GM18508 (cell line): ENCODE measurements around the gene RERE.
"Not testable (repeated sequence)": the region's sequence is repeated elsewhere in the genome, so short reads cannot be mapped to it uniquely, and the experiment has no call there.

Experiments
- ATAC-seq: cut with Tn5 transposase; IDR thresholded peaks from one replicate; pipeline ENCODE4 v1.9.1; 2021; ENCODE audit warnings: moderate number of reproducible peaks; ENCODE audit not compliant: insufficient read depth, unreplicated experiment

Gene RERE

GRCh38 chr1:8699679-8700078 lies 117.8 kb downstream of the RERE start:
- no peak for ATAC-seq

GRCh38 chr1:8698937-8699447 lies 118.4 kb downstream of the RERE start:
- no peak for ATAC-seq

- no peak for ATAC-seq
These were observed 119.3 kb downstream of the RERE start for GRCh38 chr1:8698012-8698630.

GRCh38 chr1:8695442-8695841 lies 122.0 kb downstream of the RERE start:
- not testable (repeated sequence) for ATAC-seq

GRCh38 chr1:8693107-8693506 lies 124.3 kb downstream of the RERE start:
- no peak for ATAC-seq

GRCh38 chr1:8691662-8692061 lies 125.8 kb downstream of the RERE start:
- ATAC-seq: no peak

GRCh38 chr1:8690253-8690525 lies 127.3 kb downstream of the RERE start:
- no peak for ATAC-seq

GRCh38 chr1:8689431-8690252 lies 127.8 kb downstream of the RERE start:
- no peak for ATAC-seq

GRCh38 chr1:8687538-8687937 lies 129.9 kb downstream of the RERE start:
- ATAC-seq: no peak

- no peak for ATAC-seq
These were observed 130.4 kb downstream of the RERE start for GRCh38 chr1:8687039-8687438.

GRCh38 chr1:8685463-8685862 lies 132.0 kb downstream of the RERE start:
- ATAC-seq: no peak

- no peak for ATAC-seq
These were observed 132.8 kb downstream of the RERE start for GRCh38 chr1:8684590-8684989.

GRCh38 chr1:8682573-8682972 lies 134.9 kb downstream of the RERE start:
- no peak for ATAC-seq

GRCh38 chr1:8681911-8682310 lies 135.5 kb downstream of the RERE start:
- no peak for ATAC-seq

GRCh38 chr1:8680664-8681650 lies 136.5 kb downstream of the RERE start:
- ATAC-seq: no peak

GRCh38 chr1:8679929-8680663 lies 137.3 kb downstream of the RERE start:
- no peak for ATAC-seq

- no peak for ATAC-seq
These were observed 138.0 kb downstream of the RERE start for GRCh38 chr1:8679395-8679800.

- no peak for ATAC-seq
These were observed 138.6 kb downstream of the RERE start for GRCh38 chr1:8678673-8679394.

GRCh38 chr1:8677782-8678181 lies 139.7 kb downstream of the RERE start:
- no peak for ATAC-seq
